Fibroblast of lung (primary cell): ENCODE results near the gene METTL21C. TPM values are rescaled to one million over a fixed set of nuclear protein-coding genes. Genes with fewer than 3 reads are reported as not detected.

Experiments
- DNase-seq, 2 donors: peaks; one replicate each; pipeline versions ENCODE4 v3.0.0 to v3.0.0-alpha.2; 2010; ENCODE audit warnings: low read depth in 2 of 2
- H2AFZ ChIP-seq: 2 replicates; pipeline ENCODE4 v1.5.1; 2012; ENCODE audit warnings: low read length, control low read depth, inconsistent platforms
- H3K27ac ChIP-seq: 2 replicates; pipeline ENCODE4 v1.5.1; 2011; ENCODE audit warnings: low read length, control low read depth; ENCODE audit not compliant: insufficient read depth
- H3K27me3 ChIP-seq: 2 replicates; pipeline ENCODE4 v1.5.1; 2011; ENCODE audit warnings: mild to moderate bottlenecking, low read length; ENCODE audit not compliant: control insufficient read depth, insufficient read depth
- H3K36me3 ChIP-seq: 2 replicates; pipeline ENCODE4 v1.5.1; 2011; ENCODE audit warnings: low read length; ENCODE audit not compliant: control insufficient read depth, insufficient read depth
- H3K4me1 ChIP-seq: 2 replicates; pipeline ENCODE4 v1.5.1; 2011; ENCODE audit warnings: low read length; ENCODE audit not compliant: control insufficient read depth, insufficient read depth; ENCODE audit errors: extremely low read depth
- H3K4me2 ChIP-seq: 2 replicates; pipeline ENCODE4 v1.5.1; 2011; ENCODE audit warnings: low read length, control low read depth; ENCODE audit not compliant: insufficient read depth; ENCODE audit errors: extremely low read depth
- H3K4me3 ChIP-seq, 4 experiments: fragments of 200-600 bp in 1 of 4; sonication (generic) in 1 of 4; replicated peaks in 1 of 4; 2 replicates each; pipeline ENCODE4 v1.5.1; 2011 to 2016; ENCODE audit warnings: low read length in 4 of 4, low read depth in 3 of 4, mild to moderate bottlenecking in 3 of 4, control low read depth in 2 of 4, inconsistent platforms in 1 of 4, mixed read lengths in 1 of 4; ENCODE audit not compliant: insufficient read depth in 1 of 4; ENCODE audit errors: control extremely low read depth in 1 of 4
- H3K79me2 ChIP-seq: 2 replicates; pipeline ENCODE4 v1.5.1; 2012; ENCODE audit warnings: mild to moderate bottlenecking, low read length, inconsistent platforms; ENCODE audit not compliant: control insufficient read depth, insufficient read depth
- H3K9ac ChIP-seq: 2 replicates; pipeline ENCODE4 v1.5.1; 2011; ENCODE audit warnings: mild to moderate bottlenecking, low read length, control low read depth; ENCODE audit not compliant: insufficient read depth
- H3K9me3 ChIP-seq: 2 replicates; pipeline ENCODE4 v1.5.1; 2012; ENCODE audit warnings: low read depth, low read length; ENCODE audit not compliant: control insufficient read depth, insufficient read depth
- H4K20me1 ChIP-seq: 2 replicates; pipeline ENCODE4 v1.5.1; 2011; ENCODE audit warnings: low read length; ENCODE audit not compliant: control insufficient read depth, insufficient read depth; ENCODE audit errors: extremely low read depth
- CTCF ChIP-seq, 2 donors: IDR thresholded peaks in 1 of 2; conservative IDR thresholded peaks in 1 of 2; 1 replicate in 1 of 2; 2 replicates in 1 of 2; pipeline ENCODE4 v1.5.1; 2011 to 2012; ENCODE audit warnings: low read length in 2 of 2, control low read depth in 1 of 2, inconsistent platforms in 1 of 2, low read depth in 1 of 2, mild to moderate bottlenecking in 1 of 2
- EZH2 ChIP-seq: IDR thresholded peaks from 2 replicates; pipeline ENCODE4 v1.5.1; 2012; ENCODE audit warnings: low read length, control low read depth, mild to moderate bottlenecking; ENCODE audit errors: missing control alignments
- polyA plus RNA-seq, 2 donors: library from polyadenylated mRNA; depleted of rRNA in 1 of 2; stranded (reverse) in 1 of 2; unstranded in 1 of 2; fragments of >200 nt; gene quantifications; 2 replicates each; pipeline ENCODE4 v1.2.1, GENCODE V29; 2011 to 2012; ENCODE audit warnings: missing spikeins in 1 of 2
- total RNA-seq: library from RNA; depleted of rRNA; stranded (reverse); fragments of >200 nt; gene quantifications from 2 replicates; pipeline ENCODE4 v1.2.1, GENCODE V29; 2014

The METTL21C gene
- total and polyA plus RNA-seq, 2 donors (not counting 1 experiment from before 2014, with no cell fraction given), result 0.17 TPM; not detected in 1

DNA sequence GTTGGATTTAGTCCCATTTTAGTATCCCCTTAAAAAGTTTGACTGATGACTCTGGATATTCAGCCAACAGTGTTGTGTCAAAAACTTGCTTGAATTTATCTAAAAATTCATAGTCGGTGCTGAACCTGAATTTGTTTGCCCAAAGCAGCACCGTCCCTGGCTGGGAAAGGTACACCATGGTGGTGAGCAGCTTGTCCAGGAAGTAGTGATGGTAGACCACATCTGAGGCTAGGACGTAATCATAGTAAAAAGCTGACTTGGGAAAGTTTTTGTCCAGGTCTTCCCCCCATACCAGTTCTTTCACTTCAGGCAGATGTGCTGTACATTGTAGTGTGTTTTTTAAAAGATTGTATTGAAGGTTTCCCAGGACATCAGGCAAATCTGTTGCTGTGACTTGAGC, 8.8 kb downstream of the METTL21C start:
- no peak overlapping the region for H3K4me2 ChIP-seq
- DNase-seq, result no peak
- no peaks in the 10 kb centered on the region for H3K9me3 ChIP-seq
- no peaks in the 10 kb centered on the region for H3K36me3 ChIP-seq
- TF ChIP-seq CTCF (conservative IDR thresholded peaks at IDR 0.05 in 1 of 2, IDR thresholded peaks at IDR 0.05 in 1 of 2; ENCODE audit: low read depth in 1 of 2, low read length in 2 of 2) (no peak), EZH2 (no peak)
- peaks cover 9% of the 10 kb centered on the region for H3K27me3 ChIP-seq
- H2AFZ ChIP-seq, result no peak overlapping the region
- H3K79me2 ChIP-seq, result no peaks in the 10 kb centered on the region
- H3K4me1 ChIP-seq, result no peaks in the 10 kb centered on the region
- no peaks in the 10 kb centered on the region for H4K20me1 ChIP-seq
- no peak overlapping the region for H3K9ac ChIP-seq
- H3K4me3 ChIP-seq, result no peak overlapping the region
- no peak overlapping the region for H3K27ac ChIP-seq

GRCh38 chr13:102683637-102684036, 11.2 kb downstream of the METTL21C start:
- H3K36me3 ChIP-seq, result no peaks in the 10 kb centered on the region
- no peaks in the 10 kb centered on the region for H3K4me1 ChIP-seq
- no peak for DNase-seq
- H3K27ac ChIP-seq, result no peak overlapping the region
- no peaks in the 10 kb centered on the region for H3K79me2 ChIP-seq
- no peak overlapping the region for H3K9ac ChIP-seq
- no peaks in the 10 kb centered on the region for H3K9me3 ChIP-seq
- H3K4me2 ChIP-seq, result no peak overlapping the region
- TF ChIP-seq EZH2, result no peak
- TF ChIP-seq CTCF (conservative IDR thresholded peaks at IDR 0.05 in 1 of 2, IDR thresholded peaks at IDR 0.05 in 1 of 2; ENCODE audit: low read depth in 1 of 2, low read length in 2 of 2), result no peak
- no peak overlapping the region for H2AFZ ChIP-seq
- no peak overlapping the region for H3K4me3 ChIP-seq
- H3K27me3 ChIP-seq, result peaks cover 5% of the 10 kb centered on the region
- no peaks in the 10 kb centered on the region for H4K20me1 ChIP-seq

DNA sequence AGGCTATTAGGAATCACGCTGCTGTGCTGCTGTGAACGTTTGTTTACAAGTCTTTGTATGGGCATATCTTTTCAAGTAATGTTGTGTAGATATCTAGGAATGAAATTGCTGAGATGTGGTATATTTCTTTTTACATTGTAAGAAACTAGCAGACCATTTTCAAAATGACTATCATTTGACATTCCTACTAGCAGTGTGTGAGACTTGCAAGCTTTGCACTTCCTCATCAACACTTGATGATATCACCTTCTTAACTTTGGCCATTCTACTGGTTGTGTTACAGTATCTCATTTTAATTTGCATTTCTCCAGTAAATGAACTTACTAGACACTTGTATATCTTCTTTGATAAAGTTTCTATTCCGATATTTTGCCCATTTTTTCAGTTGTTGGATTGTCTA, 12.1 kb downstream of the METTL21C start:
- Histone ChIP-seq H2AFZ (no peak overlapping the region), H3K9me3 (no peaks in the 10 kb centered on the region), H3K4me2 (no peak overlapping the region), H3K79me2 (no peaks in the 10 kb centered on the region), H3K27ac (no peak overlapping the region), H3K4me1 (no peaks in the 10 kb centered on the region), H3K36me3 (no peaks in the 10 kb centered on the region), H3K4me3 (no peak overlapping the region), H4K20me1 (no peaks in the 10 kb centered on the region), H3K9ac (no peak overlapping the region), H3K27me3 (no peaks in the 10 kb centered on the region)
- TF ChIP-seq EZH2 (no peak), CTCF (conservative IDR thresholded peaks at IDR 0.05 in 1 of 2, IDR thresholded peaks at IDR 0.05 in 1 of 2; ENCODE audit: low read depth in 1 of 2, low read length in 2 of 2) (no peak)
- DNase-seq, result peak in 1 of 2 donors; percentile 12
